HepG2 (cell line): ENCODE results near the gene SMYD4. TPM values are rescaled to one million over a fixed set of nuclear protein-coding genes. Genes with fewer than 3 reads are reported as not detected.

ENCODE experiments used
- ATAC-seq: fragments of 200-7000 bp; cut with Tn5 transposase; 3 replicates; pipeline ENCODE4 v1.9.1; 2020; ENCODE audit warnings: mild to moderate bottlenecking, moderate library complexity
- BruUV-seq: library from RNA; stranded (reverse); fragments of 400-500 nt; replicated peaks from 2 replicates; lab custom pipeline; 2021; lab: Mats Ljungman, UMichigan
- CTCF ChIA-PET: fragments of 300-600 bp; formaldehyde crosslinking; extraction: SDS; loops from one replicate; lab custom pipeline; 2021; ENCODE audit warnings: low total read pairs, inconsistent platforms, low intra/inter-chr PET ratio; lab: Yijun Ruan, JAX
- POLR2A ChIA-PET: fragments of 350-600 bp; sonication (Branson Sonifier 250); formaldehyde crosslinking; loops from one replicate; lab custom pipeline; 2020; ENCODE audit warnings: antibody characterized with exemption, inconsistent platforms; lab: Yijun Ruan, JAX
- DNase-seq: peaks from one replicate; pipeline ENCODE4 v3.0.0-alpha.2; 2015; ENCODE audit warnings: low spot score
- FAIRE-seq: peaks from 3 replicates; lab custom pipeline; 2011; peaks lifted over from hg19 to GRCh38; lab: Jason Lieb, UNC
- H2AFZ ChIP-seq: one replicate; pipeline ENCODE4 v1.6.1; 2011; ENCODE audit warnings: low read length, inconsistent platforms
- H3K27ac ChIP-seq: fragments of 300-600 bp; 3 replicates; pipeline ENCODE4 v1.8.0; 2011; ENCODE audit warnings: mixed run types, mild to moderate bottlenecking, mixed read lengths, low read length, inconsistent platforms; ENCODE audit not compliant: insufficient read depth; ENCODE audit errors: extremely low read length
- H3K27me3 ChIP-seq, 2 experiments: fragments of 200-600 bp in 1 of 2; 2 replicates in 1 of 2; 3 replicates in 1 of 2; pipeline versions ENCODE4 v1.6.0 to v1.8.0; 2011; ENCODE audit warnings: low read length in 2 of 2, mild to moderate bottlenecking in 2 of 2, moderate library complexity in 2 of 2, inconsistent platforms in 1 of 2; ENCODE audit not compliant: insufficient read depth in 2 of 2, control insufficient read depth in 1 of 2
- H3K36me3 ChIP-seq, 2 experiments: fragments of 200-600 bp in 1 of 2; replicated peaks in 1 of 2; 2 replicates in 1 of 2; 3 replicates in 1 of 2; pipeline versions ENCODE4 v1.5.1 to v1.8.0; 2011; ENCODE audit warnings: low read length in 2 of 2, inconsistent platforms in 1 of 2; ENCODE audit not compliant: insufficient read depth in 2 of 2, control insufficient read depth in 1 of 2
- H3K4me1 ChIP-seq: 2 replicates; pipeline ENCODE4 v1.5.1; 2012; ENCODE audit warnings: low read length, inconsistent platforms; ENCODE audit not compliant: insufficient read depth
- H3K4me2 ChIP-seq: 2 replicates; pipeline ENCODE4 v1.6.0; 2011; ENCODE audit warnings: low read depth, low read length, inconsistent platforms
- H3K4me3 ChIP-seq, 3 experiments: fragments of 200-600 bp in 1 of 3; sonication (generic), shearing (Covaris generic) in 1 of 3; replicated peaks in 1 of 3; 2 replicates each; pipeline ENCODE4 v1.5.1; 2011 to 2016; ENCODE audit warnings: low read length in 3 of 3, inconsistent platforms in 2 of 3, low read depth in 2 of 3, mild to moderate bottlenecking in 2 of 3, control low read depth in 1 of 3, mixed read lengths in 1 of 3; ENCODE audit not compliant: insufficient read depth in 1 of 3
- H3K79me2 ChIP-seq: one replicate; pipeline ENCODE4 v1.6.1; 2011; ENCODE audit warnings: low read length, inconsistent platforms; ENCODE audit not compliant: insufficient read depth
- H3K9ac ChIP-seq: 2 replicates; pipeline ENCODE4 v1.6.0; 2011; ENCODE audit warnings: mild to moderate bottlenecking, low read depth, low read length, inconsistent platforms; ENCODE audit not compliant: insufficient read depth
- H3K9me3 ChIP-seq: 2 replicates; pipeline ENCODE4 v1.5.1; 2012; ENCODE audit warnings: mild to moderate bottlenecking, low read length
- H4K20me1 ChIP-seq: 2 replicates; pipeline ENCODE4 v1.6.0; 2011; ENCODE audit warnings: inconsistent platforms, mild to moderate bottlenecking, low read length, moderate library complexity; ENCODE audit not compliant: insufficient read depth
- AGO2 ChIP-seq: fragments of 200-400 bp; formaldehyde crosslinking; optimal IDR thresholded peaks from 2 replicates; pipeline ENCODE3; 2017; ENCODE audit warnings: mild to moderate bottlenecking, low read depth, low read length, moderate library complexity
- CBX1 ChIP-seq: IDR thresholded peaks from one replicate; pipeline ENCODE4 v1.6.1; 2016; ENCODE audit warnings: antibody characterized with exemption, low read depth
- HNF4G ChIP-seq, 2 experiments: sonication (generic) in 1 of 2; formaldehyde crosslinking in 1 of 2; IDR thresholded peaks; 2 replicates each; pipeline versions ENCODE4 v1.4.0 to v1.6.1; 2011 to 2020; ENCODE audit warnings: borderline replicate concordance in 2 of 2, low read depth in 2 of 2, mild to moderate bottlenecking in 2 of 2, low read length in 1 of 2, missing genetic modification reagents in 1 of 2, moderate library complexity in 1 of 2
- KAT8 ChIP-seq: IDR thresholded peaks from 2 replicates; pipeline ENCODE4 v1.6.1; 2016; ENCODE audit warnings: missing genetic modification reagents, missing compliant biosample characterization
- PRPF4 ChIP-seq: fragments of 200-400 bp; formaldehyde crosslinking; IDR thresholded peaks from 2 replicates; pipeline ENCODE4 v1.6.1; 2016; ENCODE audit warnings: low read length, low read depth; ENCODE audit not compliant: poor library complexity, severe bottlenecking
- SIX4 ChIP-seq: sonication (generic); formaldehyde crosslinking; IDR thresholded peaks from 2 replicates; pipeline ENCODE4 v1.4.0; 2020; ENCODE audit warnings: missing genetic modification reagents
- SMYD3 ChIP-seq: sonication (generic); formaldehyde crosslinking; IDR thresholded peaks from 2 replicates; pipeline ENCODE4 v1.8.1; 2023; ENCODE audit warnings: mild to moderate bottlenecking, missing genetic modification reagents
- ZNF292 ChIP-seq: sonication (generic); formaldehyde crosslinking; IDR thresholded peaks from 2 replicates; pipeline ENCODE4 v1.8.1; 2022; ENCODE audit warnings: mild to moderate bottlenecking, low read depth, missing genetic modification reagents, borderline replicate concordance
- ZNF34 ChIP-seq: sonication (generic); formaldehyde crosslinking; IDR thresholded peaks from 2 replicates; pipeline ENCODE4 v1.4.0; 2020; ENCODE audit warnings: mild to moderate bottlenecking, missing genetic modification reagents, borderline replicate concordance
- ZNF530 ChIP-seq: sonication (generic); formaldehyde crosslinking; IDR thresholded peaks from 2 replicates; pipeline ENCODE4 v1.5.0; 2020; ENCODE audit warnings: low read depth, mild to moderate bottlenecking, missing genetic modification reagents
- WGBS: methylation state at CpG from one replicate; pipeline ENCODE4 v1.1.6; 2017; ENCODE audit warnings: low lambda C conversion rate; 5-methylcytosine and 5-hydroxymethylcytosine counted together
- in situ Hi-C: cut with HindIII; loops from 2 replicates; pipeline ENCODE4 v1.10.0; 2017; ENCODE audit warnings: low pct_unique_long_range_greater_than_20kb; ENCODE audit not compliant: extremely low pct_ligation_motif_present
- intact Hi-C: fragments of 100-400 bp; cut with micrococcal nuclease; formaldehyde crosslinking; loops from one replicate; pipeline ENCODE4 v1.10.0; 2022; ENCODE audit not compliant: unreplicated experiment
- polyA plus RNA-seq, 8 experiments: library from polyadenylated mRNA; depleted of rRNA in 3 of 8; stranded (reverse) in 7 of 8; unstranded in 1 of 8; fragments of >200 nt; fragmentation: Illumina TruSeq in 4 of 8; extraction: Trizol in 4 of 8; gene quantifications; 2 replicates each; pipeline versions ENCODE4 v1.2.1 to v1.2.3, GENCODE V29; 2011 to 2016; ENCODE audit warnings: low read depth in 4 of 8, missing spikeins in 1 of 8, mixed read lengths in 1 of 8; ENCODE audit not compliant: insufficient read depth in 1 of 8
- total RNA-seq, 5 experiments: library from RNA; depleted of rRNA; stranded (reverse); fragments of >200 nt; fragmentation: Illumina TruSeq; extraction: Trizol; gene quantifications; 2 replicates each; pipeline ENCODE4 v1.2.3, GENCODE V29; 2016; ENCODE audit warnings: low read depth in 1 of 5
- TF ChIP-seq, protein P1 (sequence below): IDR thresholded peaks from 2 replicates; pipeline ENCODE4 v1.6.1; 2016; ENCODE audit warnings: low read depth, control low read depth

Gene SMYD4
- total and polyA plus RNA-seq, 2 of the 13 experiments (the other 11 are each of a cell fraction or from before 2014, with no cell fraction given) = 7.4 to 11.3 TPM

DNA sequence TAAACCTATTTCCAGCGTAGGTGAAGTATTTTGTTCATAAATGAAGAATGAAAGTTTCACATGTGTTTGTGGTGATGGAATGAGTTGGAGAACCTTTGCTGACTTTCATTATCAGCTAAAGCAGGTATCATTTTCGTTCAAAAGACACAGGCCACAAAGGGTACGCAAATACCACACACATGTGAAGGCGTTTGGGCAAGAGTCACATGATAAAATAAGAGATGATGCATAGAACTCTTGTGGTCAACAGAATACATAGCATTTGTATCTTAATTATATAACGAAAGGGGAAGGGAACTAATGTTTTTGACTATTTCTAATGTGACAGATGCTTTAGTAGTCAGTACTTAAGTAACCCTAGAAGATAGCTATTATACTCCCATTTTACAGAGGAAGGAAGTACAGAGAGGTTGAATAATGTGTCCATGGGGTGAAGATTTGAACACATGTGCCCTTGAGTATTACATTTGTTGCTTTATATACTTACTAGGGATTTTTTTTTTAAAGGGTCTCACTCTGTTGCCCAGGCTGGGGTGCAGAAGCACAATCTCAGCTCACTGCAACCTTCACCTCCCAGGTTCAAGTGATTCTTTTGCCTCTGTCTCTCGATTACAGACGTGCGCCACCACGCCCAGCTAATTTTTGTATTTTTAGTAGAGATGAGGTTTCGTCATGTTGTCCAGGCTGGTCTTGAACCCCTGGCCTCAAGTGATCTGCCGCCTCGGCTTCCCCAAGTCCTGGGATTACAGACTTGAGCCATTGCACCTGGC is 4.9 kb upstream of the SMYD4 start:
- H3K9ac ChIP-seq = no peak overlapping the region
- H3K4me1 ChIP-seq = peaks cover 9% of the 10 kb centered on the region
- no peak for ATAC-seq
- peaks cover 27% of the 10 kb centered on the region for H3K79me2 ChIP-seq
- no peaks in the 10 kb centered on the region for H3K9me3 ChIP-seq
- no peak overlapping the region for H3K27ac ChIP-seq
- POLR2A ChIA-PET = interaction anchor here (1.1 kb wide), 1 partner anchor 117 kb away, joined by 3 read pairs; no protein-coding TSS in a partner anchor
- FAIRE-seq = no peak
- H3K4me2 ChIP-seq = no peak overlapping the region
- no peak for DNase-seq
- CTCF ChIA-PET = no interaction called here
- H3K4me3 ChIP-seq = no peak overlapping the region
- in situ Hi-C loops = no loop called here
- intact Hi-C loops = no loop called here
- TF ChIP-seq SIX4 = no peak
- no peak for TF ChIP-seq CBX1
- TF ChIP-seq ZNF292 (CRISPR knock-in tag) = no peak
- no peak for TF ChIP-seq HNF4G (IDR thresholded peaks at IDR 0.05; ENCODE audit: borderline replicate concordance, low read depth, low read length)
- no peak for TF ChIP-seq HNF4G (CRISPR knock-in tag; IDR thresholded peaks at IDR 0.05; ENCODE audit: borderline replicate concordance, low read depth)
- TF ChIP-seq AGO2 = no peak
- TF ChIP-seq SMYD3 (CRISPR knock-in tag) = no peak
- no peak for TF ChIP-seq ZNF530 (CRISPR knock-in tag)
- TF ChIP-seq ZNF34 (CRISPR knock-in tag) = no peak
- TF ChIP-seq, protein P1, sequence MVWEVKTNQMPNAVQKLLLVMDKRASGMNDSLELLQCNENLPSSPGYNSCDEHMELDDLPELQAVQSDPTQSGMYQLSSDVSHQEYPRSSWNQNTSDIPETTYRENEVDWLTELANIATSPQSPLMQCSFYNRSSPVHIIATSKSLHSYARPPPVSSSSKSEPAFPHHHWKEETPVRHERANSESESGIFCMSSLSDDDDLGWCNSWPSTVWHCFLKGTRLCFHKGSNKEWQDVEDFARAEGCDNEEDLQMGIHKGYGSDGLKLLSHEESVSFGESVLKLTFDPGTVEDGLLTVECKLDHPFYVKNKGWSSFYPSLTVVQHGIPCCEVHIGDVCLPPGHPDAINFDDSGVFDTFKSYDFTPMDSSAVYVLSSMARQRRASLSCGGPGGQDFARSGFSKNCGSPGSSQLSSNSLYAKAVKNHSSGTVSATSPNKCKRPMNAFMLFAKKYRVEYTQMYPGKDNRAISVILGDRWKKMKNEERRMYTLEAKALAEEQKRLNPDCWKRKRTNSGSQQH (CRISPR knock-in tag) = no peak
- TF ChIP-seq PRPF4 = no peak
- no peak for TF ChIP-seq KAT8 (CRISPR knock-in tag)
- no peak overlapping the region for H2AFZ ChIP-seq
- WGBS = 96% methylated on average over 12 of the region's 12 CpGs
- no TSS peak for BruUV-seq
- no peaks in the 10 kb centered on the region; a peak in 1 of 5 replicates for H3K27me3 ChIP-seq
- peaks cover 0 to 3% of the 10 kb centered on the region in 2 experiments; a peak in 1 of 5 replicates for H3K36me3 ChIP-seq
- no peaks in the 10 kb centered on the region for H4K20me1 ChIP-seq
